LNCaP clone FGC (cell line): ENCODE measurements around the gene KCNT2.
"Not testable (repeated sequence)": the region's sequence is repeated elsewhere in the genome, so short reads cannot be mapped to it uniquely, and the experiment has no call there.

Experiments
- DNase-seq: peaks from one replicate; pipeline ENCODE4 v3.0.0-alpha.2; 2011; ENCODE audit warnings: low read depth
- H3K4me3 ChIP-seq: 2 replicates; pipeline ENCODE4 v1.5.1; 2011; ENCODE audit warnings: mild to moderate bottlenecking, low read depth, low read length, control low read depth
- CTCF ChIP-seq: IDR thresholded peaks from 2 replicates; pipeline ENCODE4 v1.5.1; 2012; ENCODE audit warnings: mild to moderate bottlenecking; ENCODE audit not compliant: control insufficient read depth, insufficient read depth; ENCODE audit errors: extremely low read depth

Gene KCNT2

GRCh38 chr1:196544617-196545016 lies 63.6 kb downstream of the KCNT2 start:
- H3K4me3 ChIP-seq, result no peak overlapping the region
- TF ChIP-seq CTCF, result no peak
- DNase-seq, result no peak

- TF ChIP-seq CTCF, result no peak
- H3K4me3 ChIP-seq, result no peak overlapping the region
- no peak for DNase-seq
Measured at GRCh38 chr1:196543833-196544232, 64.4 kb downstream of the KCNT2 start.

- H3K4me3 ChIP-seq, result no peak overlapping the region
- DNase-seq, result no peak
- no peak for TF ChIP-seq CTCF
Measured at GRCh38 chr1:196538473-196538872, 69.8 kb downstream of the KCNT2 start.

GRCh38 chr1:196535727-196536126 lies 72.5 kb downstream of the KCNT2 start:
- H3K4me3 ChIP-seq, result no peak overlapping the region
- no peak for TF ChIP-seq CTCF
- peak; percentile 3 for DNase-seq

- no peak overlapping the region for H3K4me3 ChIP-seq
- no peak for TF ChIP-seq CTCF
- DNase-seq, result no peak
Measured at GRCh38 chr1:196531737-196532524, 76.3 kb downstream of the KCNT2 start.

GRCh38 chr1:196527919-196528318 lies 80.3 kb downstream of the KCNT2 start:
- TF ChIP-seq CTCF, result no peak
- no peak for DNase-seq
- H3K4me3 ChIP-seq, result no peak overlapping the region

GRCh38 chr1:196522574-196523345 lies 85.5 kb downstream of the KCNT2 start:
- not testable (repeated sequence) for DNase-seq

More at GRCh38 chr1:196522574-196523345, 85.5 kb downstream of the KCNT2 start:
- H3K4me3 ChIP-seq, result not testable (repeated sequence)
